Measurements from ENCODE around the gene PAPOLA.

DNA sequence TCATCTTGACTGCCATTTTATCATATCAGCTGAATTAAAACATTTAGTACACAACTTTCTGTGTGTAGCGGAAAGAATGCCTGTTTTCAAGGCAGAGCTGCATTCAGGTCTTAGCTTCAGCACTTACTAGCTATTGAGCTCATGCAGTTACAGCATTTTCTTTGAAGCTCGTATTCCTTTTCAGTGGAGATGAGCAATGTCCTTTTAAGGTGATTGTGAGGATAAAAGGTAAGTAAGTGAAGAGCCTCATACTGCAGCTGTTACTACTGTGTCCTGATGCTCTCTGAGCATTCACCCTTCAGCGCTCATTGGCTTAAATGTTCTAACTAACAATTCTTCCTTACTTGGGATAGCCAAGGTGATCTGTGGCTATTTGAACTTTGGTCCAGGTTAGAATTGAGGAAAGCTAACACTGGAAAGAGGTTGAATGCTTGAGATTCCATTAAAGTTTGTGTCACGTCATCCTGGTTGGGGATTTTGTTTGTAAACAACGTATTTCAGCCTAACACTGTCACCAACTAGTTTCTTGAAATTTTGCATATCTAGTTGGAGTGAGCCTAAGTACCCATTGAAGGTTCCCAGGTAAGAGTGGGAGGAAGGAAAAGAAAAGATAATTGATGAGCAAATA, 71.4 kb downstream of the PAPOLA start:
- no peak for TF ChIP-seq GATA3 (IDR thresholded peaks at IDR 0.05; ENCODE audit: low read depth, low read length)
- TF ChIP-seq GATA2 (IDR thresholded peaks at IDR 0.05; ENCODE audit: low read depth, low read length) = no peak
